H1 (cell line): ENCODE results near the gene FOXN3. TPM values are rescaled to one million over a fixed set of nuclear protein-coding genes. Genes with fewer than 3 reads are reported as not detected.

Experiments
- CTCF ChIA-PET: fragments of 300-600 bp; sonication (Branson Sonifier 250); formaldehyde crosslinking; loops from one replicate; lab custom pipeline; 2021; ENCODE audit not compliant: partially characterized antibody; lab: Charles Lee
- POLR2A ChIA-PET: fragments of 300-600 bp; sonication (Branson Sonifier 250); formaldehyde crosslinking; loops from one replicate; lab custom pipeline; 2021; ENCODE audit warnings: inconsistent platforms; ENCODE audit not compliant: partially characterized antibody; lab: Charles Lee
- DNase-seq, 2 experiments: peaks; one replicate each; pipeline versions ENCODE4 v3.0.0 to v3.0.0-alpha.2; 2010 to 2022; ENCODE audit warnings: low spot score in 2 of 2, low read depth in 1 of 2, mixed read lengths in 1 of 2
- FAIRE-seq: peaks from 2 replicates; lab custom pipeline; 2011; peaks lifted over from hg19 to GRCh38; lab: Jason Lieb, UNC
- H2AFZ ChIP-seq: 2 replicates; pipeline ENCODE4 v1.8.1; 2012; ENCODE audit warnings: low read length, inconsistent platforms
- H2AK5ac ChIP-seq: 2 replicates; pipeline ENCODE4 v1.6.1; 2013; ENCODE audit warnings: low read depth, low read length
- H2BK120ac ChIP-seq: replicated peaks from 2 replicates; pipeline ENCODE3; 2013; ENCODE audit warnings: low read depth, low read length, inconsistent platforms
- H2BK12ac ChIP-seq: 2 replicates; pipeline ENCODE4 v1.6.1; 2013; ENCODE audit warnings: low read depth, low read length
- H2BK15ac ChIP-seq: 2 replicates; pipeline ENCODE4 v1.6.1; 2013; ENCODE audit warnings: low read length
- H2BK20ac ChIP-seq: 2 replicates; pipeline ENCODE4 v1.6.1; 2013; ENCODE audit warnings: low read length
- H2BK5ac ChIP-seq: 2 replicates; pipeline ENCODE4 v1.6.1; 2013; ENCODE audit warnings: low read depth, low read length
- H3K14ac ChIP-seq: 2 replicates; pipeline ENCODE4 v1.6.1; 2013; ENCODE audit warnings: inconsistent platforms; ENCODE audit not compliant: insufficient read length
- H3K18ac ChIP-seq: 2 replicates; pipeline ENCODE4 v1.6.1; 2013; ENCODE audit warnings: low read length; ENCODE audit errors: extremely low read depth
- H3K23ac ChIP-seq: 2 replicates; pipeline ENCODE4 v1.6.1; 2013; ENCODE audit warnings: inconsistent platforms; ENCODE audit not compliant: insufficient read length
- H3K23me2 ChIP-seq: 2 replicates; pipeline ENCODE4 v1.6.1; 2013; ENCODE audit warnings: low read depth, low read length
- H3K27ac ChIP-seq: 2 replicates; pipeline ENCODE4 v1.6.1; 2011; ENCODE audit warnings: low read depth, low read length, inconsistent platforms
- H3K27me3 ChIP-seq, 4 experiments: replicated peaks in 1 of 4; 1 replicate in 1 of 4; 2 replicates in 3 of 4; pipeline versions ENCODE4 v1.6.1 to v1.8.1; 2011 to 2013; ENCODE audit warnings: low read length in 3 of 4, mild to moderate bottlenecking in 3 of 4, inconsistent platforms in 2 of 4, mixed read lengths in 2 of 4, moderate library complexity in 1 of 4; ENCODE audit not compliant: control insufficient read depth in 3 of 4, insufficient read depth in 3 of 4; ENCODE audit errors: extremely low read depth in 1 of 4
- H3K36me3 ChIP-seq, 4 experiments: 2 replicates each; pipeline versions ENCODE4 v1.6.1 to v1.8.1; 2011 to 2013; ENCODE audit warnings: mild to moderate bottlenecking in 4 of 4, low read length in 3 of 4, moderate library complexity in 2 of 4, control low read depth in 1 of 4, inconsistent platforms in 1 of 4; ENCODE audit not compliant: insufficient read depth in 4 of 4, control insufficient read depth in 2 of 4
- H3K4ac ChIP-seq: replicated peaks from 2 replicates; pipeline ENCODE3; 2013; ENCODE audit warnings: low read length, low read depth, mixed read lengths, inconsistent platforms; ENCODE audit not compliant: insufficient read length
- H3K4me1 ChIP-seq, 4 experiments: replicated peaks in 1 of 4; 1 replicate in 1 of 4; 2 replicates in 3 of 4; pipeline versions ENCODE4 v1.6.1 to v1.8.1; 2011 to 2013; ENCODE audit warnings: low read length in 3 of 4, inconsistent platforms in 2 of 4, mixed read lengths in 1 of 4; ENCODE audit not compliant: insufficient read depth in 4 of 4, control insufficient read depth in 3 of 4
- H3K4me2 ChIP-seq, 2 experiments: 2 replicates each; pipeline versions ENCODE4 v1.6.1 to v1.8.1; 2011 to 2013; ENCODE audit warnings: low read depth in 2 of 2, low read length in 2 of 2, control low read depth in 1 of 2, inconsistent platforms in 1 of 2, mild to moderate bottlenecking in 1 of 2; ENCODE audit not compliant: insufficient read depth in 1 of 2
- H3K4me3 ChIP-seq, 4 experiments: fragments of 200-600, 300-600 bp in 1 of 4; sonication (generic), shearing (Covaris generic), sonication (Bioruptor Twin) in 1 of 4; 2 replicates each; pipeline versions ENCODE4 v1.5.1 to v1.8.1; 2011 to 2016; ENCODE audit warnings: low read length in 4 of 4, low read depth in 3 of 4, control low read depth in 2 of 4, inconsistent platforms in 2 of 4, mild to moderate bottlenecking in 2 of 4, mixed read lengths in 1 of 4, moderate library complexity in 1 of 4; ENCODE audit not compliant: insufficient read depth in 2 of 4; ENCODE audit errors: extremely low read depth in 1 of 4
- H3K56ac ChIP-seq: replicated peaks from 2 replicates; pipeline ENCODE3; 2013; ENCODE audit warnings: low read depth, mild to moderate bottlenecking, mixed read lengths, low read length, inconsistent platforms; ENCODE audit not compliant: insufficient read length
- H3K79me1 ChIP-seq: 2 replicates; pipeline ENCODE4 v1.6.1; 2013; ENCODE audit warnings: low read depth, low read length, control low read depth
- H3K79me2 ChIP-seq, 2 experiments: 2 replicates each; pipeline versions ENCODE4 v1.6.1 to v1.8.1; 2012 to 2013; ENCODE audit warnings: low read length in 2 of 2, mild to moderate bottlenecking in 2 of 2, inconsistent platforms in 1 of 2; ENCODE audit not compliant: insufficient read depth in 2 of 2, control insufficient read depth in 1 of 2
- H3K9ac ChIP-seq, 4 experiments: replicated peaks in 1 of 4; 1 replicate in 1 of 4; 2 replicates in 3 of 4; pipeline versions ENCODE4 v1.6.1 to v1.8.1; 2011 to 2013; ENCODE audit warnings: low read depth in 3 of 4, low read length in 3 of 4, control low read depth in 2 of 4, mild to moderate bottlenecking in 2 of 4, moderate library complexity in 2 of 4, inconsistent platforms in 1 of 4; ENCODE audit errors: extremely low read depth in 1 of 4
- H3K9me3 ChIP-seq, 2 experiments: 2 replicates each; pipeline versions ENCODE4 v1.6.1 to v1.8.1; 2012 to 2013; ENCODE audit warnings: mild to moderate bottlenecking in 2 of 2, moderate library complexity in 2 of 2, control low read depth in 1 of 2, inconsistent platforms in 1 of 2, low read depth in 1 of 2, low read length in 1 of 2, mixed read lengths in 1 of 2; ENCODE audit not compliant: insufficient read depth in 2 of 2
- H4K20me1 ChIP-seq, 2 experiments: replicated peaks in 1 of 2; 2 replicates each; pipeline versions ENCODE3 to v1.8.1; 2011 to 2013; ENCODE audit warnings: inconsistent platforms in 2 of 2, low read length in 2 of 2, mild to moderate bottlenecking in 1 of 2; ENCODE audit not compliant: insufficient read depth in 2 of 2, control insufficient read depth in 1 of 2
- H4K5ac ChIP-seq: 2 replicates; pipeline ENCODE4 v1.6.1; 2013; ENCODE audit warnings: low read length, low read depth, mixed read lengths, inconsistent platforms; ENCODE audit not compliant: insufficient read length
- H4K8ac ChIP-seq: 2 replicates; pipeline ENCODE4 v1.8.0; 2013; ENCODE audit warnings: mild to moderate bottlenecking, moderate library complexity, low read length, inconsistent platforms; ENCODE audit not compliant: insufficient read depth; ENCODE audit errors: extremely low read depth
- H4K91ac ChIP-seq: replicated peaks from 2 replicates; pipeline ENCODE3; 2013; ENCODE audit warnings: low read length, mixed read lengths, inconsistent platforms; ENCODE audit not compliant: insufficient read length
- EP300 ChIP-seq, 2 experiments: IDR thresholded peaks; 1 replicate in 1 of 2; 2 replicates in 1 of 2; pipeline ENCODE4 v1.6.1; 2011 to 2012; ENCODE audit warnings: low read depth in 2 of 2, low read length in 2 of 2, mild to moderate bottlenecking in 2 of 2, borderline replicate concordance in 1 of 2, inconsistent platforms in 1 of 2, moderate library complexity in 1 of 2
- KDM1A ChIP-seq: fragments of 200-600, 300-600 bp; sonication (generic); IDR thresholded peaks from 2 replicates; pipeline ENCODE4 v1.7.1; 2016; ENCODE audit warnings: mild to moderate bottlenecking, low read length, borderline replicate concordance
- SP2 ChIP-seq: IDR thresholded peaks from 2 replicates; pipeline ENCODE4 v1.6.1; 2012; ENCODE audit warnings: mild to moderate bottlenecking, low read length, inconsistent platforms
- TAF1 ChIP-seq: IDR thresholded peaks from 2 replicates; pipeline ENCODE4 v1.6.1; 2011; ENCODE audit warnings: mild to moderate bottlenecking, low read depth, low read length
- WGBS, 2 experiments: shearing (Covaris generic) in 1 of 2; methylation state at CpG; one replicate each; pipeline versions ENCODE4 v1.1.6 to v1.1.7; 2013 to 2015; ENCODE audit warnings: low lambda C conversion rate in 2 of 2, mixed read lengths in 2 of 2, inconsistent platforms in 1 of 2, low coverage in 1 of 2, missing lambda C conversion rate in 1 of 2; ENCODE audit not compliant: insufficient replicate concordance in 2 of 2, insufficient coverage in 1 of 2, insufficient read length in 1 of 2; ENCODE audit errors: extremely low coverage in 1 of 2, missing lambda C conversion rate in 1 of 2; 5-methylcytosine and 5-hydroxymethylcytosine counted together
- polyA plus RNA-seq, 7 experiments: library from polyadenylated mRNA; depleted of rRNA in 3 of 7; stranded (reverse) in 5 of 7; unstranded in 2 of 7; fragments of >200 nt in 5 of 7; fragments of 200-250 nt in 2 of 7; gene quantifications; 1 replicate in 5 of 7; 2 replicates in 1 of 7; 4 replicates in 1 of 7; pipeline versions ENCODE4 v1.2.1 to v1.2.3, GENCODE V29; 2011 to 2013; ENCODE audit warnings: missing spikeins in 2 of 7, mixed read lengths in 2 of 7
- total RNA-seq: library from RNA; stranded (reverse); fragmentation: NEBNext Ultra II Directional; extraction: Animal tissue kit (Norgen Biotek cat#: 25700); gene quantifications from 2 replicates; pipeline ENCODE4 v1.2.1, GENCODE V29; 2021

The FOXN3 gene
- total and polyA plus RNA-seq, 2 of the 8 experiments (the other 6 are each of a cell fraction or from before 2014, with no cell fraction given): 52.6 to 178 TPM

DNA sequence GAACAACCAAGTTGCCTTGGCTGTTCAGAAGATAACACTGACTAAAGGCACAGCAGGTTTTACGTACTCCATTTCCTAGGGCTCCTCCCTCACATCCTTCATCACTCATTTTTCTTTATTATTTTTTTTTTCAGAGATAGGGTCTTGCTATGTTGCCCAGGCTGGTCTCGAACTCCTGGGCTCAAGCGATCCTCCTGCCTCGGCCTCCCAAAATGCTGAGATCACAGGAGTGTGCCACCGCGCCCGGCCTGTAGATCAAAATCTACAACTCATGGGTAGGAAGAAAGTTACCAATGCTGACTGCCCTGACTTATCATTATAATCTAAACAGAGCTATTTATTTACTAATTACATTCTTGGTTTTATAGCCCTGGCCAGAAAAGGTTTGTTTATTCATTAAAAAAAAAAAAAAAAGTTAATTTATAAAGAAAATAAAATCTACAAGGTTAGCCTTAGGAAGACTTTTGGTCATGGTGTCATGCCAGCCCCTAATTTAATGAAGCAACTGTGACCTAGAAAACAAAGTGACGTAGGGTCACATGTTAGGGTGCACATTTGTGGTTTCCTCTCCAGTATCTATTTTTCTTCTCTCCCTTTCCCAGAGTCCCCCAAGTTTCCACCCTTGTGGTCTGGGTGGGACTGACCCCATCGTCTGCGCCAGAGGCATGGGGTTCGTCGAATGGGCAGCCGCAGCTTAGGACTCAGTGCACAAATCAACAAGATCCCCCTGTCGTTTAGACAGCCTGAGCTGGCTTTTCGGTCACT lies 19.0 kb upstream of the FOXN3 start:
- DNase-seq (no peak), FAIRE-seq (no peak)
- Histone ChIP-seq H2BK20ac (no peak overlapping the region), H2BK15ac (no peak overlapping the region), H4K20me1 (no peaks in the 10 kb centered on the region), H4K91ac (peak overlapping the region; percentile 22), H4K5ac (no peak overlapping the region), H4K8ac (no peak overlapping the region), H3K4ac (no peak overlapping the region), H3K27me3 (no peaks in the 10 kb centered on the region), H2AFZ (no peak overlapping the region), H2BK120ac (no peak overlapping the region)
- 83% methylated on average over 14 of the region's 15 CpGs; no CpG with 5 or more reads in 1 of the 2 experiments for WGBS, 2 experiments
- POLR2A ChIA-PET: no interaction called here
- TF ChIP-seq KDM1A: peak; percentile 65; the same call in 1 of the 2 replicates
- no peak for TF ChIP-seq EP300 (IDR thresholded peaks at IDR 0.05; ENCODE audit: borderline replicate concordance in 1 of 2, low read depth in 2 of 2, low read length in 2 of 2)
- TF ChIP-seq TAF1: no peak
- no peak for TF ChIP-seq SP2
- TF ChIP-seq, all 59 proteins: peak for 1
- Histone ChIP-seq H2BK5ac (peak overlapping the region; percentile 93; the same call in 1 of the 2 replicates), H3K56ac (no peak overlapping the region), H3K79me2 (peaks cover 0 to 65% of the 10 kb centered on the region in 2 experiments; a peak in 3 of 4 replicates), H3K18ac (no peak overlapping the region; the same call in 1 of the 2 replicates), H3K79me1 (peaks cover 3% of the 10 kb centered on the region), H3K4me1 (peaks cover 4 to 18% (median 16%) of the 10 kb centered on the region in 4 experiments; a peak in 6 of 7 replicates), H2BK12ac (peak overlapping the region; percentile 95), H3K14ac (no peak overlapping the region), H3K23me2 (no peaks in the 10 kb centered on the region), H3K4me3 (no peak overlapping the region), H3K4me2 (no peak overlapping the region), H3K9ac (no peak overlapping the region), H3K27ac (no peak overlapping the region), H2AK5ac (peak overlapping the region; percentile 82; the same call in 1 of the 2 replicates), H3K23ac (no peak overlapping the region), H3K9me3 (no peaks in the 10 kb centered on the region), H3K36me3 (no peaks in the 10 kb centered on the region)
- CTCF ChIA-PET: interaction anchor here (0.6 to 1.7 kb wide), 7 partner anchors 13 to 336 kb away, joined by 3 to 6 read pairs (median 3); no protein-coding TSS in a partner anchor
